ENCODE data around the gene EI24. TPM values are rescaled to one million over a fixed set of nuclear protein-coding genes. Genes with fewer than 3 reads are reported as not detected.

Gene EI24
- total and polyA plus RNA-seq, 9 of the 15 experiments (the other 6 are each of a cell fraction or from before 2014, with no cell fraction given): 50.4 to 260 (median 168) TPM

DNA sequence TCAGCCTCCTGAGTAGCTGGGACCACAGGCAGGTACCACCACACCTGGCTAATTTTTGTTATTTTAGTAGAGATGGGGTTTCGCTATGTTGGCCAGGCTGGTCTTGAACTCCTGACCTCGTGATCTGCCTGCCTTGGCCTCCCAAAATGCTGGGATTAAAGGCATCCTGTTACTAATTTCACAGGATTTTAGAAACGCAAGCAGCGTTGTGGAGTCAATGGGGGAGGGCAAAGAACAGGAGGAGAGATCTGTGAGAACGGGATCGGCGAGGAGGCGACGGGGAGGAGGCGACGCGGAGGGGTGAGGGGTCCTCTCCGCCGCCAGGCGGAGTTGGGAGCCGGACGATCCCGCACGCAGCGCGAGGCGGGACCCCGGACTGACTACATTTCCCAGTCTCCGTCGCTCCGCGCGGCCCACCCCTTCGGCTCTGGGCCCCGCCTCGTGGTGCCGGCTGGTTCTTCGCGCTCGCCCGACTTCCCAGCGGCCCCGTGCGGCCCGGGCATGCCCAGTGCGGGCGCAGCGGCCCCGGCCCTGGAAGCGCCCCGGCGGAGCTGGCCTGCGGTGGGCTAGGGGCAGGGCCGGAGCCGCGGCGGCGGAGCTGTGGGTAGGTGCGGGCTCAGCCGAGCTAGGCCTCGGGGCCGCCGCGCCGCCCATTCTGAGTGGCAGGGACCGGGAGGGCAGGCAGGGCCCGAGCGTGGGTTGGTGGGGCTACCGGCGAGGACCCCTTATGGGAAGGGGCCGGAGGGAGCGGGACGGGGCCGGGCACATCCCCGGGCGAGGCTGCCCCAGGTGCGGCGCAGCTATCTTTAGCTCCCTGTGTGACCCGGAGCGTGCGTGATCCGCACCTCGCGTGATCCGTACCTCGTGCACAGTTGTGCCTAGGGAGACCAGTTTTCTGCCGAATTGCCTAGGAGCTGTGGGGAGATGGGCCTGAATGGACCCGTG is at the start of gene EI24 (continued):
- TF ChIP-seq TCFL5 (CRISPR knock-in tag; conservative IDR thresholded peaks at IDR 0.05) (no peak), ILF3 (IDR thresholded peaks at IDR 0.05; ENCODE audit: borderline replicate concordance) (peak; percentile 81; the same call in 1 of the 2 replicates), ZBTB33 (CRISPR knock-in tag; IDR thresholded peaks at IDR 0.05) (0 out of 2 replicates have a peak, but pooled peaks have one; percentile 55), ZNF431 (CRISPR knock-in tag; IDR thresholded peaks at IDR 0.05) (no peak; the same call in 1 of the 2 replicates), PHF20 (IDR thresholded peaks at IDR 0.05; ENCODE audit: partially characterized antibody) (peak; percentile 51), RAD51 (IDR thresholded peaks at IDR 0.05; ENCODE audit: borderline replicate concordance, low read depth) (no peak), NFIX (CRISPR knock-in tag; IDR thresholded peaks at IDR 0.05; ENCODE audit: low read depth) (no peak), EGR1 (conservative IDR thresholded peaks at IDR 0.05) (peak; percentile 9; the same call in 1 of the 2 replicates), PML (IDR thresholded peaks at IDR 0.05; ENCODE audit: low read length) (no peak), NFRKB (IDR thresholded peaks at IDR 0.05; ENCODE audit: low read depth) (no peak; the same call in 1 of the 2 replicates), PCBP2 (IDR thresholded peaks at IDR 0.05; ENCODE audit: low read depth, low read length, poor library complexity, severe bottlenecking) (no peak), SMAD1 (IDR thresholded peaks at IDR 0.05; ENCODE audit: low read depth, low read length, partially characterized antibody) (no peak), RBM39 (optimal IDR thresholded peaks at IDR 0.05; ENCODE audit: low read depth, low read length) (no peak), NR0B1 (IDR thresholded peaks at IDR 0.05; ENCODE audit: partially characterized antibody) (no peak), PREB (CRISPR knock-in tag; IDR thresholded peaks at IDR 0.05) (no peak)
- TF ChIP-seq, protein P1, sequence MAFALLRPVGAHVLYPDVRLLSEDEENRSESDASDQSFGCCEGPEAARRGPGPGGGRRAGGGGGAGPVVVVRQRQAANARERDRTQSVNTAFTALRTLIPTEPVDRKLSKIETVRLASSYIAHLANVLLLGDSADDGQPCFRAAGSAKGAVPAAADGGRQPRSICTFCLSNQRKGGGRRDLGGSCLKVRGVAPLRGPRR (CRISPR knock-in tag; IDR thresholded peaks at IDR 0.05): no peak
- TF ChIP-seq, protein P2, sequence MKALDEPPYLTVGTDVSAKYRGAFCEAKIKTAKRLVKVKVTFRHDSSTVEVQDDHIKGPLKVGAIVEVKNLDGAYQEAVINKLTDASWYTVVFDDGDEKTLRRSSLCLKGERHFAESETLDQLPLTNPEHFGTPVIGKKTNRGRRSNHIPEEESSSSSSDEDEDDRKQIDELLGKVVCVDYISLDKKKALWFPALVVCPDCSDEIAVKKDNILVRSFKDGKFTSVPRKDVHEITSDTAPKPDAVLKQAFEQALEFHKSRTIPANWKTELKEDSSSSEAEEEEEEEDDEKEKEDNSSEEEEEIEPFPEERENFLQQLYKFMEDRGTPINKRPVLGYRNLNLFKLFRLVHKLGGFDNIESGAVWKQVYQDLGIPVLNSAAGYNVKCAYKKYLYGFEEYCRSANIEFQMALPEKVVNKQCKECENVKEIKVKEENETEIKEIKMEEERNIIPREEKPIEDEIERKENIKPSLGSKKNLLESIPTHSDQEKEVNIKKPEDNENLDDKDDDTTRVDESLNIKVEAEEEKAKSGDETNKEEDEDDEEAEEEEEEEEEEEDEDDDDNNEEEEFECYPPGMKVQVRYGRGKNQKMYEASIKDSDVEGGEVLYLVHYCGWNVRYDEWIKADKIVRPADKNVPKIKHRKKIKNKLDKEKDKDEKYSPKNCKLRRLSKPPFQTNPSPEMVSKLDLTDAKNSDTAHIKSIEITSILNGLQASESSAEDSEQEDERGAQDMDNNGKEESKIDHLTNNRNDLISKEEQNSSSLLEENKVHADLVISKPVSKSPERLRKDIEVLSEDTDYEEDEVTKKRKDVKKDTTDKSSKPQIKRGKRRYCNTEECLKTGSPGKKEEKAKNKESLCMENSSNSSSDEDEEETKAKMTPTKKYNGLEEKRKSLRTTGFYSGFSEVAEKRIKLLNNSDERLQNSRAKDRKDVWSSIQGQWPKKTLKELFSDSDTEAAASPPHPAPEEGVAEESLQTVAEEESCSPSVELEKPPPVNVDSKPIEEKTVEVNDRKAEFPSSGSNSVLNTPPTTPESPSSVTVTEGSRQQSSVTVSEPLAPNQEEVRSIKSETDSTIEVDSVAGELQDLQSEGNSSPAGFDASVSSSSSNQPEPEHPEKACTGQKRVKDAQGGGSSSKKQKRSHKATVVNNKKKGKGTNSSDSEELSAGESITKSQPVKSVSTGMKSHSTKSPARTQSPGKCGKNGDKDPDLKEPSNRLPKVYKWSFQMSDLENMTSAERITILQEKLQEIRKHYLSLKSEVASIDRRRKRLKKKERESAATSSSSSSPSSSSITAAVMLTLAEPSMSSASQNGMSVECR (CRISPR knock-in tag; IDR thresholded peaks at IDR 0.05): peak; percentile 54; the same call in 1 of the 2 replicates
